ENCODE data around the gene ATP5PD.
"Not testable (repeated sequence)": the region's sequence is repeated elsewhere in the genome, so short reads cannot be mapped to it uniquely, and the experiment has no call there.

- not testable (repeated sequence) for TF ChIP-seq POLR2A, POU2F2 (IDR thresholded peaks at IDR 0.05; ENCODE audit: low read depth, low read length)
Measured at GRCh38 chr17:75072909-75073308, 26.1 kb upstream of the ATP5PD start.
